ENCODE measurements around the gene C20orf141. TPM values are rescaled to one million over a fixed set of nuclear protein-coding genes. Genes with fewer than 3 reads are reported as not detected.
"Not testable (repeated sequence)": the region's sequence is repeated elsewhere in the genome, so short reads cannot be mapped to it uniquely, and the experiment has no call there.

C20orf141 gene
- total RNA-seq, 1 donor from 2014 or later: not detected

- Histone ChIP-seq H3K4me3 (ENCODE audit: low read depth, low read length) (no peak overlapping the region), H3K27me3 (ENCODE audit: control insufficient read depth, insufficient read depth, low read length) (peaks cover 42% of the 10 kb centered on the region)
Observed at GRCh38 chr20:2807019-2807418, 7.8 kb upstream of the C20orf141 start.

DNA sequence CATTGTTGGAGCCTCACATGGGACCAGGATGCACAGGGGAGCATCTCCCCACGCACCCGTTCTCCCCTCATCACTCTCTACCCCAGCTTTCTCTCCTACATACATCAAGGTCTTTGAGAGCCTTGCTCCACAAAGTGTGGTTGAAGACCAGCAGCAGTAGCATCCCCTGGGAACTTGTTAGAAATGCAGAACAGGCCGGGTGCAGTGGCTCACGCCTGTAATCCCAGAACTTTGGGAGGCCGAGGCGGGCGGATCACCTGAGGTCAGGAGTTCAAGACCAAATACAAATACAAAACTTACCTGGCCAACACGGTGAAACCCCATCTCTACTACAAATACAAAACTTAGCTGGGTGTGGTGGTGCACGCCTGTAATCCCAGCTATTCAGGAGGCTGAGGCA is 6.9 kb upstream of the C20orf141 start:
- not testable (repeated sequence) for DNase-seq (ENCODE audit: low read depth); H3K36me3 ChIP-seq (ENCODE audit: control insufficient read depth, insufficient read depth, low read length); H3K4me3 ChIP-seq (ENCODE audit: low read depth, low read length)
- peaks cover 35% of the 10 kb centered on the region for H3K27me3 ChIP-seq (ENCODE audit: control insufficient read depth, insufficient read depth, low read length)

More at GRCh38 chr20:2807019-2807418, 7.8 kb upstream of the C20orf141 start:
- TF ChIP-seq CTCF (IDR thresholded peaks at IDR 0.05; ENCODE audit: insufficient read depth, low read length, poor library complexity, severe bottlenecking): no peak
- no peaks in the 10 kb centered on the region for H3K36me3 ChIP-seq (ENCODE audit: control insufficient read depth, insufficient read depth, low read length)
- no peak for DNase-seq (ENCODE audit: low read depth)

GRCh38 chr20:2809690-2810089 is 5.1 kb upstream of the C20orf141 start:
- H3K36me3 ChIP-seq (ENCODE audit: control insufficient read depth, insufficient read depth, low read length): no peaks in the 10 kb centered on the region
- no peak for DNase-seq (ENCODE audit: low read depth)
- no peak overlapping the region for H3K4me3 ChIP-seq (ENCODE audit: low read depth, low read length)
- peaks cover 23% of the 10 kb centered on the region for H3K27me3 ChIP-seq (ENCODE audit: control insufficient read depth, insufficient read depth, low read length)
- TF ChIP-seq CTCF (IDR thresholded peaks at IDR 0.05; ENCODE audit: insufficient read depth, low read length, poor library complexity, severe bottlenecking): no peak

DNA sequence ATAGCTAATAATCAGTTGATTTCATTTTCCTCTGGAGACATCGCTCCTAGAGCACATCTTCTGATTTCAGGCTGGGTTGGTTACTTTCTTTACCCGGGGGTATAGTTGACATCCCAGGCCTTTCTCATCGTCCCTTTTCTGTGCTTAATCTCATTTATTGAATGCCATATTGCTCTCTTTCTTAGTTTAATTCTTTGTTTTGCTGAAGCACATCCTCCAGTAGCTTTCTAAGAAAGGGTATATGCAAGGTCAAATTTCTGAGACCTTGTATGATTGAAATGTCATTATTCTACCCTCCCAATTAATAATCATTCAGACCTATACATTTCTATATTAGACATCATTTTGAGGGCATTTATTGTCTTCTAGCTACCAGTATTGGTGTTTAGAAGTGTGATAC is 2.6 kb upstream of the C20orf141 start:
- peaks cover 8% of the 10 kb centered on the region for H3K27me3 ChIP-seq (ENCODE audit: control insufficient read depth, insufficient read depth, low read length)
- no peak for TF ChIP-seq CTCF (IDR thresholded peaks at IDR 0.05; ENCODE audit: insufficient read depth, low read length, poor library complexity, severe bottlenecking)
- H3K4me3 ChIP-seq (ENCODE audit: low read depth, low read length): no peak overlapping the region

GRCh38 chr20:2814076-2814475 is 711 bp upstream of the C20orf141 start:
- TF ChIP-seq CTCF (IDR thresholded peaks at IDR 0.05; ENCODE audit: insufficient read depth, low read length, poor library complexity, severe bottlenecking): no peak
- no peak for DNase-seq (ENCODE audit: low read depth)
- Histone ChIP-seq H3K36me3 (ENCODE audit: control insufficient read depth, insufficient read depth, low read length) (no peaks in the 10 kb centered on the region), H3K27me3 (ENCODE audit: control insufficient read depth, insufficient read depth, low read length) (peaks cover 6% of the 10 kb centered on the region), H3K4me3 (ENCODE audit: low read depth, low read length) (no peak overlapping the region)

More for the DNA sequence above, 2.6 kb upstream of the C20orf141 start:
- DNase-seq (ENCODE audit: low read depth): no peak
- H3K36me3 ChIP-seq (ENCODE audit: control insufficient read depth, insufficient read depth, low read length): no peaks in the 10 kb centered on the region

- peaks cover 10% of the 10 kb centered on the region for H3K27me3 ChIP-seq (ENCODE audit: control insufficient read depth, insufficient read depth, low read length)
- no peak for DNase-seq (ENCODE audit: low read depth)
- H3K4me3 ChIP-seq (ENCODE audit: low read depth, low read length): no peak overlapping the region
- TF ChIP-seq CTCF (IDR thresholded peaks at IDR 0.05; ENCODE audit: insufficient read depth, low read length, poor library complexity, severe bottlenecking): no peak
- H3K36me3 ChIP-seq (ENCODE audit: control insufficient read depth, insufficient read depth, low read length): no peaks in the 10 kb centered on the region
Observed at GRCh38 chr20:2815242-2815900, 584 bp downstream of the C20orf141 start.

All from kidney epithelial cell (primary cell).